ELF-1 (cell line): ENCODE results near the gene POP7.

ENCODE experiments used
- DNase-seq: peaks from one replicate; pipeline ENCODE4 v3.0.0-alpha.2; 2016; ENCODE audit warnings: low read depth, low spot score

The POP7 gene

DNA sequence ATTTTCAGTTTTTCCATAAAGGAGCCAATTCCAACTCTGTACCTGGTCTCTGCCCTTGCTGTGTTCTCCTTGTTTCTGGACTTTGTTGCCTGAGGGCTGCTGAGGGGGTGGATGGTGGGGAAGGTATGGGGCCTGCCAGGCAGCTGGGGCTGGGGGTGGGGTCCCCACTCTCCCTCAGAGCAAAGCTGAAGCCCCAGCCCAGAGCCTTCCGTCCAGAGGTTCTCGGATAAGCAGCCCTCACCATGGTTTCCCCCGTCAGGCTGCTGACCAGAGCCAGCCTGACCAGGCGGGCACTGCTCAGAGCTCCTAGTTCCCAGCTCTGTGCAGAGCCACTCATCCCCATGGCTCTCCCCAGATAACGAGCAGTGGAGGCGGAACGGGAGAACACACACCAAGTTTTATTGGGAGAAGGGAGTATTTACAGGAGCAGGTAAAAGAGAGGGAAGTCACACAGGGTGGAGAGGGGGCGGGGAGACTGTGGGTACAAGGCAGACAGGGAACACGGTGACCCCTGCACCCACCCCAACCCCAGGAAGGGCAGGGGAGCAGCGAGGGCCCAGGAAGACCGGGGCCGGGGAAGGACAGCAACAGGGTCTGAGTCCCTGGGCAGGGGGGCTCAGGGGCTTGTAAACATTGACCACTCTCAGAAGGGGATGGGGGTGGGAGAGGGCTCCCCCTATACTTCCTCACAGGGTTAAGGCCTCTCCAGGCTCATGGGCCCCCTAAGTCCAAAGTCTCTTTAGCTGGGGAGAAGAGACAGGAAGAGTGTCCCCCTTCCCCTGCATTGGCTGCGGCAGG is 26.6 kb upstream of the POP7 start:
- DNase-seq: no peak

DNA sequence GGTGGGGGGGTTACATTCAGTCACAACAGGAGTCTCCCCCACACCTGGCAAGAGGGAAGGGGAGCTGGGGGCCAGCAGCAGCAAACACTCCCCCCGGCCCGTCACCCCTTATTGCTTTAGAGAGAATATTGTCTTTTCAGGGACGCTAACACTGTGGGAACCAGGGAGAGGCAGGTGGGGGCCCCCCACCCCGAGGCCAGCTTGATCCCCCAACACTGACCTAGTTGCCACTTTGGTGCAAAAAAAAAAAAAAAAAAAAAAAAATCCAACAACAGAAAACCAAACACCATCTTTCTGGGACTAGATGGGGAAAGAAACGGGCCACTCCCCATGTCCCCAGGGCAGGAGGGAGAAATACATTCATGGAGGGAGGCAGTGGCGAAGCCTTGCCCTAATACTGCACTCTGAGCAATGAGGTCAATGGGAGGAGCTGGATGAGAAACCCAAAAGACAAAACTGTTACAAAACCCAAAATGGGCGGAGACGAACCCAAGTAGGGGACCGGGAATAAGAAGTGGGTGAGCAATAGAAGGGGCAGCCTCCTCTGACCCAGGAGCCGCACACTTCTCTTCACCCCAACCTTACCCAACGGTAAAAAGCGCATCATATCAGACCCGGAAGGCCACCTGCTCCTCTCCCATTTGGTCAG is 25.9 kb upstream of the POP7 start:
- no peak for DNase-seq

DNA sequence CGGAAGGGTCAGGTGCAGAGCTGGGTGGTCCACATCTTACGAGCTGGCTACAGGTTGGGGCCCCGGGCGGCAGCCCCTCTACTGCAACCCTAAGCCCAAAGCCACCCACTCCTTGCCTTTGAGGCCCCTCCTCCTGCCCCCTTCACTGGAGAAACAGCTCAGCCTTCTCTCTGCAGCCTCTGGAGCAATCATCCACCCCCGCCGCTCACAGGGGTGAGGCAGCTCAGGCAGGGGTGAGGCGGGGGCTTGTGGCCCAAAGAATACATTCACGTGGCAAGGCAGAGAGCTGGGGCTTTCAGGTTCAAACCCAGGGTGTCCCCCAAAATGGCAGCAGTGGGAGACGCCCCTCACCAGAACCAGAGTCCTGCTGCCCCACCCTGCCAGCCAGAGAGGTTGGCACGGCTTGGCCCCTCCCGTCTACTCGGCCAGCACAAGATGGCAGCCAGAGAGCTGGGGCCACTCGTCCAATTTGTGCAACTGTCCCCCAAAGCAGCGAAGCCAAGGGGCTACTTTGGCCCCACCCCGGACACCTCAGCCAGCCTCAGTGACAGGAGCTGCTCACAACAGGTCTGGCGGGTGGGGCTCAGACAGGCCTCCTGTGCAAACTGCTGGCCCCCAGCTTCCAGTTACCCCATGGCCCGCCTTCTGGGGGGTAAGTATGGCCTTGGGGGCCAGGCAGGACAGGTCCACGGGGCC is 25.2 kb upstream of the POP7 start:
- DNase-seq: no peak

- no peak for DNase-seq
Observed at GRCh38 chr7:100681491-100682227, 24.3 kb upstream of the POP7 start.

DNA sequence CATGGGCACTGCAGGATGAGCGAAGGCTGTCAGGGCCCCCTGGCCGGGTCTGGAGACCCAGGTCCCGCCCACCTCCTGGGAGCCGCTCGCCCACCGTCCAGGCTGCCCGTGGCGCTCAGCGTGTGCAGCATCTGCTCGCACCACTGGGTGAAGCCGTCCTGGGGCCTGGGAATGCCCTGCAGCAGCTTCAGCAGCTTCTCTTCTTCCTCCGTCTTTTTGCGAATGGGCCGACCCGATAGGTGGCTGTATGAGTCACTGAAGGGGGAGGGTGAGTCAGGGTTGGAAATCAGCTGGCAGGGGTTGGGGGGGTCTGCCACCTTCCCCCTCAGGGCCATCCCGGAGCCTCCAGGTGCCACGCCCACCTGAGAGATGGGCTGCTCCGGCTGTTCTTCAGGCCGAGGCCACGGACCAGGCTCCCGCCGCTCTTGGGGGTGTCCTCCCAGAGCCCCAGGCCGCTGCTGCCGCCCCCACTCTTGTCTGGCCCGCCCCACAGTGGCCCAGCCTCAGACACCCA is 23.6 kb upstream of the POP7 start:
- peak; percentile 47 for DNase-seq

GRCh38 chr7:100682991-100683658 is 22.8 kb upstream of the POP7 start:
- DNase-seq: no peak

GRCh38 chr7:100683659-100684533 is 22.0 kb upstream of the POP7 start:
- no peak for DNase-seq

- DNase-seq: no peak
Observed at GRCh38 chr7:100684534-100685042, 21.3 kb upstream of the POP7 start.

- DNase-seq: no peak
Observed at GRCh38 chr7:100685049-100685605, 20.8 kb upstream of the POP7 start.

DNA sequence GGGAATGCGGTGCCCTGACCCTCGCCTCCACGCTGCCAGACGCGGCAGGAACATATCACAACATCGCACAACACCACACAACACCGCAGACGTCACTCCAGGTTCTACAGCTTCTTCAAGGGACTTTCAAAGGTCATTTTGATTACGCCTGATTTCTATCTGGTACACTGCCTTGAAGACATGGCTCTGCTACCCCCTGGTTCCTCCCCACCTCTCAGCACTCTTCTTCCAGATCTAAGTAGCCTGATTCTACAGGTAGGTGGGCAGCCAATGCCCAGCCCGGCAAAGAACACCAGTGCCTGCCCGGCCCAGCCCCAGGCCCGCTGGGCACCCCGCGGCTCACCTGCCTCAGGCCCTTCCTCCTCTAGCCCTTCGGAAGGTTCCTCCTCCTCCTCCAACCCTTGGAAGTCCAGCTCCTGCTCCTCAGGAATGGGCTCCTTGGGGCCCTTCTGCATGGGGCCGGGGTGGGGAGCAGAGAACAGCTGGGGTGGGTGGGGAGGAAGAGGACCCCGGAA is 20.2 kb upstream of the POP7 start:
- no peak for DNase-seq

DNA sequence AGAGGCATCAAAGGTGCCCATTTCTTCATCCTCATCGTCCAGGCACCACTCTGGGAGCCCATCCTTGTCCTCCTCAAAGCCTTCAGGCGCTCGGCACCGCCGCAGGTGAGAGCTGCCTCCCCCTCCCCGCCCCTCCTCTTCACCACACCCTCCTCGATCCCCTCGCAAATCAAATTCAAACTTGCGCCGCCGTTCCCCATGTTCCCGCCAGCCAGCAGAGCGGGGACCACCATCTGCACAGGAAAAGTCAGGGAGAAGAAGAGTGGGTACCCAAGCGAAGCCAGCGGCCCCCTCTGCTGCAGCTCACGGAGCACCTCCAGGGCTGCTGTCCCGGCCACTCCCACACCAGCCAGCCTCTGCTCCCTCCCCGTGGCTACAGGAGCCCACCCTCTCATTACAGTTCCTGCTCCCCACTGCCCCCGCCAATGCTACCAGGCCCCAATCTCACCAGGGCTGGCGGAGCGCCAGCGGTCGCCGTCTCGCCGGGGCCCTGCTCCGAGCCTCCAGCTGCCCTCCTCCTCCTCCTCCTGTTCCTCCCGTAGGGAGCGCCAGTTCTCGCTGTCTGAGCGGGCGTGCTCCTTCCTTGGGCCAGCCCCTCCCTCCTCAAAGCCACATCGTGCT is 19.6 kb upstream of the POP7 start:
- no peak for DNase-seq

DNA sequence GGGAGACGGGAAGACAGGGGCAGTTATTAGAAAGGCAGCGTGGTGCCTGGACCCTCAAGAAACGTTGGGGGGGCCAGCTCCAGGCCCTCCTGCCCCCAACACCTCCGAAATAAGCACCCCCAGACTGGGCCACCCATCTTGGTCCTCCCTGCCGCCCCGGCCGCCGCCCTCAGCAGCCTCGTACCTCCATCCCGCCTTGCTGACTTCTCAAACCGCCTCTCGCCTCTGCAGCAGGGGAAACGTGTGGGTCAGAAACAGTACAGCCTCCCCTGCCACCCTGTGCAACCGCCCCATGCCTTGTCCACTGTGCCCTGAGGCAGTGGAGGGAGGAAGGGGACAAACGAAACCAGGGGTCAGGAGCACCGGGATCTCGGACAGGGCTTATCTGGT is 19.1 kb upstream of the POP7 start:
- DNase-seq: no peak

DNA sequence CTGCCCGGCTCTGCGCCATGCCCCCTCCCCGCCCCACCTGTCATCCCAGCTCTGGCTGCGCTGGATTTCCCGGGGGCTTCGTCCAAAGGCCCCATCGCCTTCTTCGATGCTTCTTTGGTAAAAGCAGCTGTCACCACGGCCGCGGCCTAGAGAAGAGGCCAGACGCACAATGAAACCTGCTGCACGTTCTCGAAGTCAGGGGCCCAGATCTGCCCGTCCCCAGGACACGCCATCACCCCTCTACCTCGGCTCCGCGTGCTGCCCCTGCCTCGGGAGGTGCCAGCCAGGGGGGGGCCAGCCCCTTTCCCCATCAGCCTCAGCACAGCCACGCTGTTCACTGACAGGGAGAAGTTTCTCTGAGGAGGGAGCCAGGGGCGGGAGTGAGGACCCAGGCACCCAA is 18.7 kb upstream of the POP7 start:
- no peak for DNase-seq

GRCh38 chr7:100687751-100688300 is 18.1 kb upstream of the POP7 start:
- no peak for DNase-seq

GRCh38 chr7:100688326-100688860 is 17.5 kb upstream of the POP7 start:
- no peak for DNase-seq

GRCh38 chr7:100689230-100690135 is 16.4 kb upstream of the POP7 start:
- DNase-seq: no peak
